Esophagus muscularis mucosa (tissue), 4 donors: ENCODE data around the gene KLHL1. TPM values are rescaled to one million over a fixed set of nuclear protein-coding genes. Genes with fewer than 3 reads are reported as not detected.

ENCODE experiments used
- DNase-seq: peaks from one replicate; pipeline ENCODE4 v3.0.0-alpha.2; 2017; ENCODE audit errors: extremely low spot score
- H3K27ac ChIP-seq, 4 donors: fragments of 200-600 bp; sonication (generic); replicated peaks in 1 of 4; 1 replicate in 3 of 4; 2 replicates in 1 of 4; pipeline ENCODE4 v1.5.1; 2016 to 2019; ENCODE audit warnings: mild to moderate bottlenecking in 1 of 4
- H3K27me3 ChIP-seq, 4 donors: fragments of 200-600 bp; sonication (generic); one replicate each; pipeline versions ENCODE4 v1.5.1 to v1.6.0; 2016 to 2019
- H3K36me3 ChIP-seq, 4 donors: fragments of 200-600 bp; sonication (generic); one replicate each; pipeline ENCODE4 v1.5.1; 2016 to 2019
- H3K4me1 ChIP-seq, 4 donors: fragments of 200-600 bp; sonication (generic); one replicate each; pipeline ENCODE4 v1.5.1; 2016 to 2019
- H3K4me3 ChIP-seq, 4 donors: fragments of 200-600 bp; sonication (generic); 1 replicate in 2 of 4; 2 replicates in 2 of 4; pipeline ENCODE4 v1.5.1; 2016 to 2019; ENCODE audit warnings: mild to moderate bottlenecking in 4 of 4, moderate library complexity in 1 of 4
- H3K9me3 ChIP-seq, 4 donors: fragments of 200-600 bp; sonication (generic); 1 replicate in 3 of 4; 2 replicates in 1 of 4; pipeline ENCODE4 v1.5.1; 2016 to 2019
- EP300 ChIP-seq: sonication (generic); formaldehyde crosslinking; IDR thresholded peaks from one replicate; pipeline ENCODE4 v1.6.1; 2017; ENCODE audit warnings: antibody characterized with exemption
- POLR2A ChIP-seq: fragments of 450-650 bp; IDR thresholded peaks from one replicate; pipeline ENCODE4 v1.6.1; 2017; ENCODE audit warnings: antibody characterized with exemption, moderate library complexity, mild to moderate bottlenecking, low read depth
- POLR2AphosphoS5 ChIP-seq, 2 donors: sonication (generic); formaldehyde crosslinking; IDR thresholded peaks; one replicate each; pipeline ENCODE4 v1.6.1; 2017; ENCODE audit warnings: antibody characterized with exemption in 2 of 2
- WGBS: methylation state at CpG from one replicate; pipeline ENCODE4 v1.1.5; 2018; 5-methylcytosine and 5-hydroxymethylcytosine counted together
- intact Hi-C: fragments of 100-400 bp; cut with DNase I; formaldehyde crosslinking; loops from one replicate; pipeline ENCODE4 v1.15.1; 2023
- total RNA-seq, 4 donors: library from RNA; depleted of rRNA; stranded (reverse); fragments of >200 nt; gene quantifications; one replicate each; pipeline versions ENCODE4 v1.1.0 to v1.2.1, GENCODE V29; 2016
- TF ChIP-seq, protein P1 (sequence below), 3 experiments: fragments of 200-600 bp in 2 of 3; fragments of 450-650 bp in 1 of 3; sonication (generic) in 2 of 3; IDR thresholded peaks; one replicate each; pipeline ENCODE4 v1.5.1; 2017 to 2019; ENCODE audit warnings: antibody characterized with exemption in 3 of 3, mild to moderate bottlenecking in 2 of 3, moderate library complexity in 1 of 3

KLHL1 gene
- total RNA-seq, 4 donors from 2014 or later = under 0.01 to 0.13 TPM; not detected in 2

DNA sequence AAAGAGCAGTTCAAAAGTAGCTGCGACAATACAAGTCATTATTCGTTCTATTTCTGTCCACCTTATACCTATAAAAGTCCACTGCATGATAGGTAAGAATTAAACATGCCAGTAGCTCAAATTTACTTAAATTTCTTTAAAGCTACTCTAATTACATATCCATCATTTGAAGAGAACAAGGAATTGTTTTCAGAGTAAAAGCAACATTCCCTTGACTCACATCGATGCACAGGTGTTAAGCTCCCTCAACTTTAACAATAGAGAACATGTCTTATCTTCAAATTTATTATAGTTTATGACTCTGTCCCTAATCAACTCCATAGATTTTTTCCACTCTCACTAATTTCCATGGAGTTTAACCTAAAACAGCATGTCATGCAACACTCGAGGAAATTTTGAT lies 158.1 kb downstream of the KLHL1 start:
- Histone ChIP-seq H3K27ac (no peak overlapping the region), H3K36me3 (no peaks in the 10 kb centered on the region), H3K4me3 (no peak overlapping the region), H3K27me3 (no peaks in the 10 kb centered on the region), H3K9me3 (no peaks in the 10 kb centered on the region), H3K4me1 (no peaks in the 10 kb centered on the region)
- TF ChIP-seq POLR2A (no peak), POLR2AphosphoS5 (IDR thresholded peaks at IDR 0.05) (no peak), EP300 (no peak)
- TF ChIP-seq, protein P1, sequence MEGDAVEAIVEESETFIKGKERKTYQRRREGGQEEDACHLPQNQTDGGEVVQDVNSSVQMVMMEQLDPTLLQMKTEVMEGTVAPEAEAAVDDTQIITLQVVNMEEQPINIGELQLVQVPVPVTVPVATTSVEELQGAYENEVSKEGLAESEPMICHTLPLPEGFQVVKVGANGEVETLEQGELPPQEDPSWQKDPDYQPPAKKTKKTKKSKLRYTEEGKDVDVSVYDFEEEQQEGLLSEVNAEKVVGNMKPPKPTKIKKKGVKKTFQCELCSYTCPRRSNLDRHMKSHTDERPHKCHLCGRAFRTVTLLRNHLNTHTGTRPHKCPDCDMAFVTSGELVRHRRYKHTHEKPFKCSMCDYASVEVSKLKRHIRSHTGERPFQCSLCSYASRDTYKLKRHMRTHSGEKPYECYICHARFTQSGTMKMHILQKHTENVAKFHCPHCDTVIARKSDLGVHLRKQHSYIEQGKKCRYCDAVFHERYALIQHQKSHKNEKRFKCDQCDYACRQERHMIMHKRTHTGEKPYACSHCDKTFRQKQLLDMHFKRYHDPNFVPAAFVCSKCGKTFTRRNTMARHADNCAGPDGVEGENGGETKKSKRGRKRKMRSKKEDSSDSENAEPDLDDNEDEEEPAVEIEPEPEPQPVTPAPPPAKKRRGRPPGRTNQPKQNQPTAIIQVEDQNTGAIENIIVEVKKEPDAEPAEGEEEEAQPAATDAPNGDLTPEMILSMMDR (IDR thresholded peaks at IDR 0.05) = no peak
- DNase-seq = no peak
- 67% methylated on average over 4 of the region's 4 CpGs for WGBS
- intact Hi-C loops = no loop called here

DNA sequence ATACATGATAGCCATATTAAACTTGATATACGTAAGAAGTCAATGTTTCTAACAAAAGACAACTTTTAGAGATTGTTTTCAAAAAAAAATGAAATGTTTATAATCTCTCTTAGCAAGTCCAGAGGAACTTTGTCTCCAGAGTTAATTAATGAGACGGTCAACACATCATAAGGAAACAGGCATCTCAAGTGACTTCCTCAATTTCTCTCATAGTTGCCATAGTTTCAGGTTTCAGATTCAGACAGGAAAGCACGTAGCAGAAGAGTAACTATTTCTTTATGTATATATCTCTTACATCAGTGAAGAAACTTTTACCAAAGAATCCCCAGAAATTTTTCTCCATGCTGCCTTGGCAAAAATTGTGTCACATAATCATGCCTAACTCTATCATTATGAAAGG lies 160.2 kb downstream of the KLHL1 start:
- no peaks in the 10 kb centered on the region for H3K9me3 ChIP-seq
- no peaks in the 10 kb centered on the region for H3K36me3 ChIP-seq
- intact Hi-C loops = no loop called here
- H3K27me3 ChIP-seq = no peaks in the 10 kb centered on the region
- DNase-seq = no peak
- H3K4me1 ChIP-seq = no peaks in the 10 kb centered on the region
- no peak overlapping the region for H3K4me3 ChIP-seq
- TF ChIP-seq POLR2A (no peak), POLR2AphosphoS5 (IDR thresholded peaks at IDR 0.05) (no peak), EP300 (no peak)
- TF ChIP-seq, protein P1 (IDR thresholded peaks at IDR 0.05) = no peak
- 19% methylated on average over 3 of the region's 3 CpGs for WGBS
- no peak overlapping the region for H3K27ac ChIP-seq

- Histone ChIP-seq H3K4me1 (no peaks in the 10 kb centered on the region), H3K4me3 (no peak overlapping the region), H3K27ac (no peak overlapping the region), H3K27me3 (no peaks in the 10 kb centered on the region), H3K9me3 (no peaks in the 10 kb centered on the region), H3K36me3 (no peaks in the 10 kb centered on the region)
- TF ChIP-seq POLR2A = no peak
- TF ChIP-seq EP300 = no peak
- no peak for TF ChIP-seq POLR2AphosphoS5 (IDR thresholded peaks at IDR 0.05)
- TF ChIP-seq, protein P1 (IDR thresholded peaks at IDR 0.05) = no peak
- no peak for DNase-seq
- whole genome bisulfite sequencing = 39% methylated on average over 2 of the region's 2 CpGs
- intact Hi-C loops = no loop called here
Measured at GRCh38 chr13:69947582-69947981, 160.7 kb downstream of the KLHL1 start.

DNA sequence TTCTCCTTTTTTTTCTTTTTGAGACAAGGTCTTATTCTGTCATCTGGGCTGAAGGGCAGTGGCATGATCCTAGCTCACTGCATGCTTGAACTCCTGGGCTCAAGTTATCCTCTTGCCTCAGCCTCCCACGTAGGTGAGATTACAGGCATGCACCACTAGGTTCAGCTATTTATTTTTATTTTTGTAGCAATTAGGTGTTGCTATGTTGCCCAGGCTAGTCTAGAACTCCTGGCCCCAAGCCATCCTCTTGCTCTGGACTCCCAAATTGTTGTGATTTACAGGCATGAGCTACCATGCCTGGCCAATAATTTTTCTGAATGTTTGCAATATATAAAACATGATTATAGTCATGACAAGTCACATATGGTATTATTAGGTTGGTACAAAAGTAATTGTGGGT lies 161.7 kb downstream of the KLHL1 start:
- no peaks in the 10 kb centered on the region for H3K4me1 ChIP-seq
- intact Hi-C loops = no loop called here
- H3K27ac ChIP-seq = no peak overlapping the region
- no peaks in the 10 kb centered on the region for H3K27me3 ChIP-seq
- H3K9me3 ChIP-seq = no peaks in the 10 kb centered on the region
- 68% methylated on average over 1 of the region's 1 CpG for WGBS
- H3K36me3 ChIP-seq = no peaks in the 10 kb centered on the region
- no peak for TF ChIP-seq EP300
- DNase-seq = no peak
- no peak overlapping the region for H3K4me3 ChIP-seq

GRCh38 chr13:69935043-69935442 lies 173.2 kb downstream of the KLHL1 start:
- Histone ChIP-seq H3K9me3 (no peaks in the 10 kb centered on the region), H3K4me1 (no peaks in the 10 kb centered on the region), H3K36me3 (no peaks in the 10 kb centered on the region), H3K27me3 (no peaks in the 10 kb centered on the region), H3K4me3 (no peak overlapping the region), H3K27ac (no peak overlapping the region)
- intact Hi-C loops = no loop called here
- no peak for DNase-seq
- TF ChIP-seq, protein P1 (IDR thresholded peaks at IDR 0.05) = no peak
- TF ChIP-seq EP300 = no peak
- TF ChIP-seq POLR2AphosphoS5 (IDR thresholded peaks at IDR 0.05) = no peak
- no peak for TF ChIP-seq POLR2A
- 60% methylated on average over 2 of the region's 2 CpGs for WGBS
